Measurements from ENCODE around the gene KRTAP10-1. TPM values are rescaled to one million over a fixed set of nuclear protein-coding genes. Genes with fewer than 3 reads are reported as not detected.

The KRTAP10-1 gene
- total and polyA plus RNA-seq, 2 of the 13 experiments (the other 11 are each of a cell fraction or from before 2014, with no cell fraction given) = not detected

DNA sequence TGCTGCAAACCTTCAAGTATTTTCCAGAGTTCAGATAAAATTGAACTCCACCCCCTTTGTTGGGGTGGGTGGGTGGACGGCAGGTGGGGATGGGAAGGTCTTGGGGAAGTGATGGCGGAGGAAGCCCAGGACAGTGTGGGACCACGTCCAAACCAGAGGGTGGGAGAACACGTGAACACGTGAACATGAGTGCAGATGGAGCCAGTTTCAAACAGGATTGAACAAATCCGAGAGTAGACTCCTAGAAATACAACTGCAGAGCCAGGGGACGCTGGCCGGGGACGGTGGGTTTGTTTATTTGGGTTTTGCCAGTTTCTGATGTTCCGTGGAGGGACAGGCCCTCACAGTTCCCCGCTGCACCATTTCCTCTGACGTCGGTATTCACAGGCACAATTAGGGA, 8.4 kb upstream of the KRTAP10-1 start (continued):
- TF ChIP-seq ZFYVE20 (CRISPR knock-in tag; IDR thresholded peaks at IDR 0.05; ENCODE audit: borderline replicate concordance, low read depth) (no peak), FOXC1 (CRISPR knock-in tag; IDR thresholded peaks at IDR 0.05; ENCODE audit: borderline replicate concordance) (no peak), GPBP1L1 (CRISPR knock-in tag; IDR thresholded peaks at IDR 0.05) (no peak)

GRCh38 chr21:44547656-44548331, 7.8 kb upstream of the KRTAP10-1 start:
- H3K4me1 ChIP-seq (ENCODE audit: insufficient read depth, low read length) = no peaks in the 10 kb centered on the region; the same call in 1 of the 2 replicates
- no peak overlapping the region for H3K4me2 ChIP-seq (ENCODE audit: low read depth, low read length)
- no peak overlapping the region for H3K27ac ChIP-seq (ENCODE audit: extremely low read length, insufficient read depth, low read length)
- peaks cover 7% of the 10 kb centered on the region; the same call in 1 of the 2 replicates for H3K9me3 ChIP-seq (ENCODE audit: low read length)
- TF ChIP-seq TAF15 (IDR thresholded peaks at IDR 0.05; ENCODE audit: low read depth, low read length, poor library complexity, severe bottlenecking) (no peak), RBAK (CRISPR knock-in tag; IDR thresholded peaks at IDR 0.05) (no peak), FOXK1 (CRISPR knock-in tag; IDR thresholded peaks at IDR 0.05; ENCODE audit: borderline replicate concordance, low read depth) (no peak), ZNF343 (CRISPR knock-in tag; IDR thresholded peaks at IDR 0.05) (no peak), ZNF546 (CRISPR knock-in tag; conservative IDR thresholded peaks at IDR 0.05) (no peak), ZNF746 (CRISPR knock-in tag; IDR thresholded peaks at IDR 0.05) (no peak)
- TF ChIP-seq, protein P1, sequence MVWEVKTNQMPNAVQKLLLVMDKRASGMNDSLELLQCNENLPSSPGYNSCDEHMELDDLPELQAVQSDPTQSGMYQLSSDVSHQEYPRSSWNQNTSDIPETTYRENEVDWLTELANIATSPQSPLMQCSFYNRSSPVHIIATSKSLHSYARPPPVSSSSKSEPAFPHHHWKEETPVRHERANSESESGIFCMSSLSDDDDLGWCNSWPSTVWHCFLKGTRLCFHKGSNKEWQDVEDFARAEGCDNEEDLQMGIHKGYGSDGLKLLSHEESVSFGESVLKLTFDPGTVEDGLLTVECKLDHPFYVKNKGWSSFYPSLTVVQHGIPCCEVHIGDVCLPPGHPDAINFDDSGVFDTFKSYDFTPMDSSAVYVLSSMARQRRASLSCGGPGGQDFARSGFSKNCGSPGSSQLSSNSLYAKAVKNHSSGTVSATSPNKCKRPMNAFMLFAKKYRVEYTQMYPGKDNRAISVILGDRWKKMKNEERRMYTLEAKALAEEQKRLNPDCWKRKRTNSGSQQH (CRISPR knock-in tag; IDR thresholded peaks at IDR 0.05; ENCODE audit: low read depth) = no peak
- no peak overlapping the region for H3K9ac ChIP-seq (ENCODE audit: insufficient read depth, low read depth, low read length)
- in situ Hi-C loops (cut with HindIII; ENCODE audit: extremely low pct_ligation_motif_present, low pct_unique_long_range_greater_than_20kb) (no loop called here), intact Hi-C loops (cut with micrococcal nuclease; ENCODE audit: unreplicated experiment) (no loop called here)
- 33% methylated on average over 4 of the region's 5 CpGs for WGBS (ENCODE audit: low lambda C conversion rate)
- DNase-seq (ENCODE audit: low spot score) (no peak), FAIRE-seq (no peak), ATAC-seq (no peak)
- no peak overlapping the region for H3K4me3 ChIP-seq (replicated peaks in 1 of 3; ENCODE audit: insufficient read depth in 1 of 3, low read depth in 2 of 3, low read length in 3 of 3)
- H3K27me3 ChIP-seq (ENCODE audit: control insufficient read depth in 1 of 2, insufficient read depth in 2 of 2, low read length in 2 of 2) = no peaks in the 10 kb centered on the region
- H3K79me2 ChIP-seq (ENCODE audit: insufficient read depth, low read length) = no peaks in the 10 kb centered on the region
- no TSS peak for BruUV-seq (replicated peaks)
- CTCF ChIA-PET (ENCODE audit: low intra/inter-chr PET ratio, low total read pairs) = no interaction called here
- H3K36me3 ChIP-seq (replicated peaks in 1 of 2; ENCODE audit: control insufficient read depth in 1 of 2, insufficient read depth in 2 of 2, low read length in 2 of 2) = no peaks in the 10 kb centered on the region
- H4K20me1 ChIP-seq (ENCODE audit: insufficient read depth, low read length) = no peaks in the 10 kb centered on the region
- POLR2A ChIA-PET = no interaction called here
- no peak overlapping the region for H2AFZ ChIP-seq (ENCODE audit: low read length)

Measured in HepG2 (cell line).